PFSK-1 (cell line): ENCODE results near the gene ECE1.

Experiments
- FOXP2 ChIP-seq: optimal IDR thresholded peaks from 2 replicates; pipeline ENCODE3; 2011; ENCODE audit warnings: borderline replicate concordance, control low read depth, inconsistent platforms; ENCODE audit not compliant: insufficient read depth; ENCODE audit errors: extremely low read length, extremely low read depth
- POLR2AphosphoS5 ChIP-seq: IDR thresholded peaks from 2 replicates; pipeline ENCODE4 v1.6.1; 2012; ENCODE audit warnings: low read depth, mild to moderate bottlenecking, control low read depth, low read length, moderate library complexity
- SIN3A ChIP-seq: IDR thresholded peaks from 2 replicates; pipeline ENCODE4 v1.6.1; 2012; ENCODE audit warnings: mild to moderate bottlenecking, low read length, moderate library complexity, borderline replicate concordance; ENCODE audit not compliant: insufficient read depth
- TAF1 ChIP-seq: IDR thresholded peaks from 2 replicates; pipeline ENCODE4 v1.6.1; 2012; ENCODE audit warnings: low read length, control low read depth, borderline replicate concordance; ENCODE audit not compliant: insufficient read depth
- TF ChIP-seq, protein P1 (sequence below), 2 experiments: IDR thresholded peaks; 2 replicates each; pipeline versions ENCODE4 v1.6.1 to v1.8.0; 2011 to 2012; ENCODE audit warnings: low read depth in 2 of 2, low read length in 2 of 2, control low read depth in 1 of 2, inconsistent platforms in 1 of 2, mild to moderate bottlenecking in 1 of 2, moderate library complexity in 1 of 2; ENCODE audit not compliant: insufficient read depth in 1 of 2

The ECE1 gene

DNA sequence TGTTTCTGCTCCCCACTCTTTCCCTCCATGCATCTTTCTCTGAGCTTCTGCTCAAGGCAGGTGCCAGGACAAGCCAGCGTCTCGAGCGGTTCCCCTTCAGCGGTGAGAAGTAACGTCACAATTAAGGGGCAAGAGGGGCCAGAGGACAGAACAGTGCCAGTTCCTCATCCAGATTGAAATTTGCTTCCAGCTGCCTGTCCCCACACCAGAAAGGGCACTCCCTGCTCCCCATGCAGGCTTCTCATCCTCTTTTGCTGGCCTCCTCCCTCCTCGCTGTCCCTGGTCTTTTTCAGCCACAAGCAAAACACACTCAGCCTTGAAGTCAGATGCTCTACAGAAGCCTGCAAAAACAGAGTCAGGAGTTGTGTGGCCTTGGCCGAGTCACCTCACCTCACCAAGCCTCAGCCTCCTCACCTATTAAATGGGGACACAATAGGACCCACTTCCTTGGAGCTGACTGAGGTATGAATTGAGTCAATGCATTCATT, 35.0 kb upstream of the ECE1 start:
- TF ChIP-seq FOXP2 (no peak), POLR2AphosphoS5 (no peak), TAF1 (no peak), SIN3A (no peak)
- TF ChIP-seq, protein P1, sequence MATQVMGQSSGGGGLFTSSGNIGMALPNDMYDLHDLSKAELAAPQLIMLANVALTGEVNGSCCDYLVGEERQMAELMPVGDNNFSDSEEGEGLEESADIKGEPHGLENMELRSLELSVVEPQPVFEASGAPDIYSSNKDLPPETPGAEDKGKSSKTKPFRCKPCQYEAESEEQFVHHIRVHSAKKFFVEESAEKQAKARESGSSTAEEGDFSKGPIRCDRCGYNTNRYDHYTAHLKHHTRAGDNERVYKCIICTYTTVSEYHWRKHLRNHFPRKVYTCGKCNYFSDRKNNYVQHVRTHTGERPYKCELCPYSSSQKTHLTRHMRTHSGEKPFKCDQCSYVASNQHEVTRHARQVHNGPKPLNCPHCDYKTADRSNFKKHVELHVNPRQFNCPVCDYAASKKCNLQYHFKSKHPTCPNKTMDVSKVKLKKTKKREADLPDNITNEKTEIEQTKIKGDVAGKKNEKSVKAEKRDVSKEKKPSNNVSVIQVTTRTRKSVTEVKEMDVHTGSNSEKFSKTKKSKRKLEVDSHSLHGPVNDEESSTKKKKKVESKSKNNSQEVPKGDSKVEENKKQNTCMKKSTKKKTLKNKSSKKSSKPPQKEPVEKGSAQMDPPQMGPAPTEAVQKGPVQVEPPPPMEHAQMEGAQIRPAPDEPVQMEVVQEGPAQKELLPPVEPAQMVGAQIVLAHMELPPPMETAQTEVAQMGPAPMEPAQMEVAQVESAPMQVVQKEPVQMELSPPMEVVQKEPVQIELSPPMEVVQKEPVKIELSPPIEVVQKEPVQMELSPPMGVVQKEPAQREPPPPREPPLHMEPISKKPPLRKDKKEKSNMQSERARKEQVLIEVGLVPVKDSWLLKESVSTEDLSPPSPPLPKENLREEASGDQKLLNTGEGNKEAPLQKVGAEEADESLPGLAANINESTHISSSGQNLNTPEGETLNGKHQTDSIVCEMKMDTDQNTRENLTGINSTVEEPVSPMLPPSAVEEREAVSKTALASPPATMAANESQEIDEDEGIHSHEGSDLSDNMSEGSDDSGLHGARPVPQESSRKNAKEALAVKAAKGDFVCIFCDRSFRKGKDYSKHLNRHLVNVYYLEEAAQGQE (IDR thresholded peaks at IDR 0.05; ENCODE audit: insufficient read depth in 1 of 2, low read depth in 2 of 2, low read length in 2 of 2) = no peak

DNA sequence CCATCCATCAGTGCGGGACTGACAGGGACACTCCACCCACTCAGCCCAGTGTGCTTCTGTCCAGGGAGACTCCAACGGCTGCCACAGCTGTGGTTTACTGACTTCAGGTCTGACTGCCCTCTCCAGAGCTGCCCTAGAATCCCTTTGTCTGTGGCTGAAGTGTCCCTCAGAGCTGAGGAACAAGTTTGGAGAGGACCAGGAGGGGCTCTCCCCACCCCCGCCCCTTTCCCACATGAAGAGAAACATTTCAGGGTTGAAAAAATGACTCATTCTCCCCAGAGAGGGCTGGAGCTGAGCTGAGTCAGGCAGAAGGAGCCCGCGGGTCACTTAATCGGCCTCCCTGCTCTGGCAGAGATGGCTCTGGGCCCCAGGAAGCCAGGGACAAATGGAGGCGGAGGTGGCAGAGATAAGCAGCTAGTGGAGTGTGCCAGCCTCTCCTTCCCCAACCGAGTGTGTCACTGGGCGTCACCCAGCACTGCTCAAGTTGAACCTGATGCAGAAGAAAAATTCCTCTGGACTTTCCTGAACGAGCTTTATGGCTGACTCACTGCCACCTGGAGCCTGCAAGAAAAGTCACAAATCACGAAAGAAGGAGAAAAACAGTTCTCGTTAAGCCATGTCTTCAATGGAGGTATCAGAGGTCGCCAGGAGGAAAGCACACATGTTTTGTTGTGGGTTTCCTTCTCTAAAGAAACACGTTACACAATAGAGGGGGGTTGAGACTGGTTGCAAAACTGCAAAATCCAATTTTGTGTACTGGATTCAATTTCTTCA, 34.3 kb upstream of the ECE1 start:
- no peak for TF ChIP-seq POLR2AphosphoS5
- TF ChIP-seq, protein P1 (IDR thresholded peaks at IDR 0.05; ENCODE audit: insufficient read depth in 1 of 2, low read depth in 2 of 2, low read length in 2 of 2) = no peak
- no peak for TF ChIP-seq TAF1
- no peak for TF ChIP-seq FOXP2
- no peak for TF ChIP-seq SIN3A

DNA sequence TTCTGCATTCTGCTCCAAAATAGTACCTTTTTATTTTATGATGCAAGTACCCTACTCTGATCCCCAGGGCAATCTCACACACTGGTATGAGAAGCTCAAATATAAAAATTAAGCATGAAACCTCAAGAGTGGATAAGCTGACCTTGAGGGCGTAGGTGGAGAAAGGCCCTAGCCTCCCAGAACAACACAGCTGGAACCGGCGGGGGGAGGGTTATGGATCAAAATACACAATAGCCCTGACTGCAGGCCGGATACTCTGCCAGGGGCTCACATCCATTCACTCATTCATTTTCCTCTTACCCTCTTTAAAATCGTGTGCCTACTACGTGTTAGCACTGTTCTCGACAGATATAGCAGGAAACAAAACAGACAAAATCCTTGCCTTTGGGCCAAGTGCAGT, 32.8 kb upstream of the ECE1 start:
- TF ChIP-seq POLR2AphosphoS5 (no peak), FOXP2 (peak; percentile 17)

DNA sequence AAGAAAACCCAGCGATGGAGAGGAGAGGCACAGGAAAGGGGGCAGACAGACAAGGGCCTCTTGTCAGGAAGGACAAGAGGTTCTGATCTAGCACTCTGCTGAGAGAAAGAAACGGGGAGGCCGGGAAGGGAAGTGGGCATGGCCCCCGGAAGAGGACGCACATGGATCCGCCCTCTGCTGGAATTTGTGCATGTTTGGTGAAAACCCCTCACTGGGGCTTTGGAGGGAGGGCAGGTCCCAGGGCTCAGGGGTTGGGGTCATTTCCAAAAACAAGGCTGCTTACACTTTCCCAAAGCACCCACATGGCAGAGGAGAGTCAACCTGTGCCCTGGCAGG, 32.4 kb upstream of the ECE1 start:
- peak; percentile 29; the same call in 1 of the 2 replicates for TF ChIP-seq SIN3A
- TF ChIP-seq TAF1 = no peak

DNA sequence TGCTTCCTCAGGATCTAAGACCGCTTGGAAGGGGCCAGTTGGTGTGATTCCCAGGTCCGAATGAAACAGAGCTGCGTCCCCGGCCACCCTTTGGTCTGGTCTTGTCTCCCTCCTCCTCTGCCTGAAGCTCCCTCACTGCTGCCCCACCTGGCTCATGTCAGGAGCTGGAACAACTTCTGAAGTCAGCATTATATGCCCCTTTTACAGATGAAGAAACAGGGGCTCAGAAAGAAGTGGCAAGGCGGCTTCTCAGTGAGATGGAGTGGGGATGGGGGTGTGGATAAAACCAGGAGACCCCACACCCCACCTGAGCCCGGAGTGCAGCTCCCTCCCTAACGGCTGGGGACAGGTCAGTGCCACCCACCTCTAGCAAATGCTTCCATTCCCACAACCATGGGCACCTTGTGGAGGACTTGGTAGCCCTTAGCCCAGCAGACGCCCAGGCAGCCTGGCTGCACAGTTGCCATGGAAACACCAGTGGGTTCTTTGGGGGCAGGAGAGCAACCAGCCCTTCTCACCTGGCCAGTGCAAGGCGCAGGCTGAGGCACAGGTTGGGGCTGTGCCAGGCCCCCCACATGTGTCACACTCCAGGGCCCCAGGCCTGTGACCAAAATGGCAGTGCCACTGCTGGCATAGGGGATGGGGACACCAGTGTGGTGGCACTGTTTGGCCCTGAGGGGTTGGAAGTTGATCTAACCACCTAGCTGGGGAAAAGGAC, 31.9 kb upstream of the ECE1 start:
- TF ChIP-seq, protein P1 (IDR thresholded peaks at IDR 0.05; ENCODE audit: insufficient read depth in 1 of 2, low read depth in 2 of 2, low read length in 2 of 2) = no peak
- TF ChIP-seq TAF1 = no peak
- TF ChIP-seq FOXP2 = no peak
- no peak for TF ChIP-seq SIN3A
- TF ChIP-seq POLR2AphosphoS5 = no peak
